Measurements from ENCODE around the gene TAP1. TPM values are rescaled to one million over a fixed set of nuclear protein-coding genes. Genes with fewer than 3 reads are reported as not detected.

Gene TAP1
- total RNA-seq, 3 donors from 2014 or later = 457 to 505 (median 503) TPM

DNA sequence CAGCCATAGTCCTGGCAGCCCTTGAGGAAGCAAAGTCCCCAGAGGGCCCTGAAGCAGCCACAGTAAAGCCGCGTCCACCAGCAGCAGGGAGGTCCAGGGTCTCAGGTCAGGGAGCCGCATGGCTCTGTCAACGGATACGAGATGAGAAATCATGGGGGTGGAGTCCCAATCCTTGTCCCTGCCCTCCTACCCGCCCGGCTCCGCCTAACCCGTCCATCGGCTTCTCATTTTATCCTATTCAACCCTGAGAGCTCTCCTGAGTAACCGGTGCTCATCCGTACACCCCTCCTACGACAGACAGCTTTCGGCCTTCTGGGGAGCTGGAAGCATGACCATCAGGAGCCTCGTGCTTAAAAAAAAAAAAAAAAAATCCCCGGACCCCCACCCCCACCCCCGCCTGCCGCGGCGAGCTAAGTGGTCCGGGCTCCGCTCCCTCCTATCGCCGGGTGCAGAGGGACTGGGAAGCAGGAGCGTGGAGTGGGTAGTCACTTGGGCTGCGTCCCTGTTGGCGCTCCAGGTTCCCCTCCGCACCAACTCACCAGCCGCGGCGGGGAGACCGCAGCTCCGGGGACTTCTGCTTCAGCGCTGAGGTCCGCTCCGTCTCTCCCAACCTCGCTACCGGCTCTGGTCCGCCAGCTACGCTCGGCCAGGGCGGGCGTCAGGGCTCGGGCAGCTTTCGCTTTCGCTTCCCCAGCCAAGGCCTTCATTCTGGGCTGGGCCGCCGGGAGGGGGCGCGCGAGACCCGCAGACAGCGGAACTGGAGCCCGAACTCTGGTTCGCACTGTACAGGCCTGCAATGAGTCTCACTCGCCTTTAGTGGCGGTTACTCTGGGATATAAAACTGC is 15.2 kb downstream of the TAP1 start, which contains the start of gene TAP2:
TSS of gene TAP2 (minus strand) at position 626 of the 845 bp plus-strand sequence. CDS start at position 120, 506 bp downstream.
- DNase-seq = peak; percentile 99
- Mint-ChIP-seq H3K27me3 (ENCODE audit: low read depth) (no peaks in the 10 kb centered on the region), H3K4me1 (ENCODE audit: low read depth) (peaks cover 87% of the 10 kb centered on the region), H3K9me3 (no peaks in the 10 kb centered on the region), H3K36me3 (ENCODE audit: insufficient read depth) (peaks cover 69% of the 10 kb centered on the region), H3K4me3 (peak within 1 kb of the TSS; percentile 93)
- ATAC-seq = peak; percentile 92

DNA sequence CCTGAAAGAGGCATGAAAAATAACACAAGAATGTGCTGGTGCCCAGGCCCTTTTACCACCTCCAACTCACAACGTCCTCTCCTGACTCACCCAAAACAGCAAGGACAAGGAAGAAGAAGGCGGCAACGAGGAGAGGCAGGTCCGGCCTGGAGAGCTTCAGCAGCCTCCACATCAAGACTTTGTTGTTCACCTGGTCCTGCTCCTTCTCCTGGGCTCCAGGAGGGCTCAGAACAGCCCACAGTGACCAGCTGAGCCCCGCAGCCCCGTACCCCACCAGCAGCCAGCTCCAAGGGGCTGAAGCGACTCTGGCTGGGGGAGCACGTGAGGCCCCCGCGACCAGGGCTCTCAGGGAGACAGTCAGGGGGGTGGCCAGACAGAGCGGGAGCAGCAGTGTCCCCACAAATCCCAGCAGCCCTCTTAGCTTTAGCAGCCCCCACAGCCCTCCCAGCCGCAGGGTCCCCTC is 15.8 kb downstream of the TAP1 start:
- Mint-ChIP-seq H3K4me3 (peak overlapping the region; percentile 93), H3K4me1 (ENCODE audit: low read depth) (peaks cover 89% of the 10 kb centered on the region), H3K36me3 (ENCODE audit: insufficient read depth) (peaks cover 71% of the 10 kb centered on the region), H3K27me3 (ENCODE audit: low read depth) (no peaks in the 10 kb centered on the region), H3K9me3 (no peaks in the 10 kb centered on the region)
- ATAC-seq (no peak), DNase-seq (no peak)

DNA sequence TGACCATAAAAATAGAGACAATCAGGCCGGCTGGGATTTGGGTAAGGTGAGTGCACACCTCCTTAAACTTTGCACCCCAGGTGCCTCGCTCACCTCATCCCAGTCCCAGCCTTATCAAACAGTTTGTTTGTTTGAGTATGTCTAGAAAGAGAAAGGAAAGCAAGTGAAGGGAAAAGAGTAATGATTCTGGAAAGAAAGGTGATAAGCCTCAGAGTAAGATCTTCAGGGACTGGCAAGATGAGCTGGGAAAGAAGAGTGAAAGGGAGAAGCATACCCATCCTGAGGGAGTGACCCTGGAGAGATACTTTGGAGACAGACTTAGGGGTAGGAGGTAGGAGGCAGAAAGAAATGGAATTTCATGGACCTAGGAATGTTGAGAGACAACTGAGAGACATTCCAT is 16.6 kb downstream of the TAP1 start:
- Mint-ChIP-seq H3K36me3 (ENCODE audit: insufficient read depth) (peaks cover 68% of the 10 kb centered on the region), H3K4me1 (ENCODE audit: low read depth) (peaks cover 87% of the 10 kb centered on the region), H3K4me3 (peak overlapping the region; percentile 93)

DNA sequence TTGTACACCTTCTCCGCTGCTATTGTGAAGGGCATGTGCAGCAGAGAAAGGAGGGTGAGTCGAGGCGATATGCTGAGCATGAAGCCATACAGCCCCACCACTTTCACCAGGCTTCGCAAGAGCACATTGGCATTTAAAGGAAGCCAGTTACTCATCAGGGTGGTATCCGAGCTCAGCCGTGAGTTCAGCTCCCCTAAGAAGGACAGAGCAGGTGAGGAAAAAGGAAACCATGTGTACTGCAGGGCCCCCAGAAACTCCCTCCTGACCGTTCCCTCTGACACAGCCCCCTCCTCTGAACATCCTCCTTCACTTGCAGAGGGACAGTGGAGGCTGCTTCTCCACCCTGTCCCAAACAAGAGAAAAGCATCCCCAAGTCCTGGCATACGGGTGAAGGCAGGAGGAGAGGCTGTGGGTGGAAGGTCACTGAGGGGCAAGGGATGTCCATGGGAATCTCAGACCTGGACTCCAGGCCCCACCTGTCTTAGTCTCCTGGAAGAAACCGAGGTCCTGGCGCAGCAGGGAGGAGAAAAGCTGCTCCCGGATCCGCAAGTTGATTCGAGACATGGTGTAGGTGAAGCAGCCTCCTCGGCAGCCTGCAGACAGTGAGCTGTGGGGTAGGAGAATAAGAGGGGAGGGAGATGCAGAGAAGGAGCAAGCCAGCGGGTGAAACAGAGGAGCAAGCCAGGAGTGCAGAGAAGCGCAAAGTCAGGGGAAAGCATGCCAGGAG is 18.2 kb downstream of the TAP1 start:
- no peaks in the 10 kb centered on the region for H3K27me3 Mint-ChIP-seq (ENCODE audit: low read depth)
- peaks cover 74% of the 10 kb centered on the region for H3K4me1 Mint-ChIP-seq (ENCODE audit: low read depth)

More for the DNA sequence above, 16.6 kb downstream of the TAP1 start:
- Mint-ChIP-seq H3K27me3 (ENCODE audit: low read depth) (no peaks in the 10 kb centered on the region), H3K9me3 (no peaks in the 10 kb centered on the region)
- ATAC-seq (no peak), DNase-seq (no peak)

DNA sequence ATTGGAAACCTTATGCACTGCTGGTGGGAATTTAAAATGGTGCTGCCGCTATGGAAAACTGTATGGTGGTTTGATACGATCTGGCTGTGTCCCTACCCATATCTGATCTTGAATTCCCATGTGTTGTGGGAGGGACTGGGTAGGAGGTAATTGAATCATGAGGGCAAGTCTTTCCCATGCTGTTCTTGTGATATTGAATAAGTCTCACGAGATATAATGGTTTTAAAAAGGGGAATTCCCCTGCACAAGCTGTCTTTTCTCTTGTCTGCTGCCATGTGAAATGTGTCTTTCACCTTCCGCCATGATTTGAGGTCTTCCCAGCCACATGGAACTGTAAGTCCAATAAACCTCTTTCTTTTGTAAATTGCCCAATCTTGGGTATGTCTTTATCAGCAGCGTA is 19.8 kb downstream of the TAP1 start:
- ATAC-seq = no peak

More for the DNA sequence above, 18.2 kb downstream of the TAP1 start:
- no peak for ATAC-seq
- DNase-seq = no peak
- no peaks in the 10 kb centered on the region for H3K9me3 Mint-ChIP-seq
- H3K36me3 Mint-ChIP-seq (ENCODE audit: insufficient read depth) = peaks cover 63% of the 10 kb centered on the region
- peak overlapping the region; percentile 62 for H3K4me3 Mint-ChIP-seq

DNA sequence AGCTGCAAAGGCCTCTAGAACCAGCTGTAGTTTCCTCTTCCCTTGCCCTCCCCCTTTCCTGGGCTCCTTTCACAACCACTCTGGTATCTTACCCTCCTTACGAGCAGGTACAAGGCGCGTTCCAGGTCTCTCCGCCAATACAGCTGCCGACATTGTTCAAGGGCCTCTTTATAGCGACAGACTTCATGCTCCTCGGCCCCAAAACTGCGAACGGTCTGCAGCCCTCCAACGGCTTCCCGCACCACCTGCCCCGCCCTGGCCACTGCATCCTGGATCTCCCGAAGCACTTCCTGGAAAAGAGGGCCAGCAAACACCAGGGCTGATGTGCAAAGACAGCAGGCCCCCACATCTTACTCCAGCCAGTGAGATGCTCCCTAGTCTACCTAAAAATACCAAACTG is 21.0 kb downstream of the TAP1 start:
- Mint-ChIP-seq H3K4me3 (no peak overlapping the region), H3K36me3 (ENCODE audit: insufficient read depth) (peaks cover 76% of the 10 kb centered on the region), H3K4me1 (ENCODE audit: low read depth) (peaks cover 60% of the 10 kb centered on the region), H3K27me3 (ENCODE audit: low read depth) (no peaks in the 10 kb centered on the region), H3K9me3 (no peaks in the 10 kb centered on the region)
- no peak for DNase-seq
- ATAC-seq = no peak

More for the DNA sequence above, 19.8 kb downstream of the TAP1 start:
- peak overlapping the region; percentile 34 for H3K4me3 Mint-ChIP-seq
- H3K36me3 Mint-ChIP-seq (ENCODE audit: insufficient read depth) = peaks cover 76% of the 10 kb centered on the region
- no peak for DNase-seq
- peaks cover 62% of the 10 kb centered on the region for H3K4me1 Mint-ChIP-seq (ENCODE audit: low read depth)
- no peaks in the 10 kb centered on the region for H3K27me3 Mint-ChIP-seq (ENCODE audit: low read depth)
- no peaks in the 10 kb centered on the region for H3K9me3 Mint-ChIP-seq

DNA sequence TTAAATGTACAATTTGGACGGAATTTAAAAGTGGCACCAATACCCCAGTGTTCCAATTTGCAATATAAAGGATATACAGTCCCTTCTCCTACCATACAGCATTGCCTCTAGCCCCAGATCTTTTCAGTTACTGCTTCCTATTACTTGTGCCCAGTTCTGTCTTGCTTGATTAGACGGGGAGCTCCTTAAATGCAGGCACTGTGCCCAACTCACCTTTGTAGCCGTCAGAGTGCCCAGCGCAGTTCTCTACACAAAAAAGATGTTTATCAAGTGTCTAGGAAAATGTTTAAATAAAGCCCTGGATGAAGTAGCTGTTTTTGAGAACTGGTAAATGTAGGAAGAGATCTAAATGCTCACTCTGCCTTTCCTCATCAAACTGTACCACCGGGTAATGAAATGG is 22.6 kb downstream of the TAP1 start:
- DNase-seq = no peak
- H3K4me3 Mint-ChIP-seq = no peak overlapping the region
- no peak for ATAC-seq
- H3K9me3 Mint-ChIP-seq = no peaks in the 10 kb centered on the region
- H3K4me1 Mint-ChIP-seq (ENCODE audit: low read depth) = peaks cover 51% of the 10 kb centered on the region
- H3K36me3 Mint-ChIP-seq (ENCODE audit: insufficient read depth) = peaks cover 67% of the 10 kb centered on the region
- H3K27me3 Mint-ChIP-seq (ENCODE audit: low read depth) = no peaks in the 10 kb centered on the region

DNA sequence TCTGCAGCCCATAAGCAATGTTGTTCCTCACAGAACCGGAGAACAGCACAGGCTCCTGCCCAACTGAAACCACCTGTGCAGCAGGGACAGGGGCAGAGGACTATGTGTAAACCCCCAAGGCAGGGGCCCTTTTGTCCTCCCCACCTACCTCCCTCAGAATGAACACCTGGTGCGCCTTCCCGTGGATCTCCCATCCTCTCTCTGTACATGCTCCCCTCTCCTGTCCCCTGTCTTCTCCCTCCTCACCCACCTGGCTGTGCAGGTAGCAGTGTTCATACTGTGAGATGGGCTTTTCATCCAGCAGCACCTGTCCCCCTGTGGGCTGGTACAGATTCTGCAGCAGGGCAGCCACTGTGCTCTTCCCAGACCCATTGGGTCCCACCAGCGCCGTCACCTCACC is 23.5 kb downstream of the TAP1 start:
- ATAC-seq (no peak), DNase-seq (no peak)
- Mint-ChIP-seq H3K27me3 (ENCODE audit: low read depth) (no peaks in the 10 kb centered on the region), H3K9me3 (no peaks in the 10 kb centered on the region), H3K4me3 (no peak overlapping the region), H3K36me3 (ENCODE audit: insufficient read depth) (peaks cover 58% of the 10 kb centered on the region), H3K4me1 (ENCODE audit: low read depth) (peaks cover 44% of the 10 kb centered on the region)

DNA sequence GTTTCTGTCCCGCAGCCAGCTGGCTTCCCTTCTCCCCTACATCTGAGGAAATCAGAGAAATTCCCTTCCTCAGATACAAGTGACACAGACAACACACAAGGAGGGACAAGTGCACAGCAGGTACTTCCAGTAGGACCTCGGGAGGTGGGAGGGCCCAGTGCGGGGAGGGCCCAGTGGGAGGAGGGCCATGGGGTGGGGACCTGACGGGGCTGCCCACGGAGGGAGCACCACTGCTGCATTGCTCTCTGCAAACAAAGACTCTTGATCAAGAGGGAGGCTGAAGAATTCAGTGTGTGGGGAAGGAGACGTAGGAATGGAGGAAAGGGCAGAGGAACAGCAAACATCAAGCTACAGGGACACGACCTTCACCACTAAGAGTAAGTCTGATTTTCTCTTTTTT is 24.0 kb downstream of the TAP1 start:
- Mint-ChIP-seq H3K9me3 (no peaks in the 10 kb centered on the region), H3K4me1 (ENCODE audit: low read depth) (peaks cover 39% of the 10 kb centered on the region), H3K27me3 (ENCODE audit: low read depth) (no peaks in the 10 kb centered on the region), H3K36me3 (ENCODE audit: insufficient read depth) (peaks cover 53% of the 10 kb centered on the region), H3K4me3 (no peak overlapping the region)
- DNase-seq (no peak), ATAC-seq (no peak)

DNA sequence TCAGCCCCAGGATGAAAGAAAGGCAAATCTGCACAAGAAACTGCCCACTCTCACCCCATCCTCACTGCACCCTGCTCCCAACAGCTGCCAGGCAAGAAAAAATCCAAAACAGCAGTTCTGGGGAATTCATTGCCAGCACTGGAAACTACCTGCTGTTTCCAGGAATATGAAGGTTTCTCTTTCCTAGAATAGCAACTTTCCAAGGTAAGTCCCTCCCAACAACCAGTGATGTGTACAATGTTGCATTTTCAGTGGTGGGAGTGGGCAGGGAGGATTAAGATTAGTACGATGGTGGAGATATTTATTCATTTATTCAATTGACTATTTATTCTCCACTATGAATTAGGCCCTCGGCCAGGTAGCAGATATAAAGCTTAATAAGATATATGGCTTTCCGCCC is 26.5 kb downstream of the TAP1 start:
- Mint-ChIP-seq H3K4me1 (ENCODE audit: low read depth) (peaks cover 17% of the 10 kb centered on the region), H3K36me3 (ENCODE audit: insufficient read depth) (peaks cover 32% of the 10 kb centered on the region), H3K27me3 (ENCODE audit: low read depth) (no peaks in the 10 kb centered on the region), H3K4me3 (no peak overlapping the region), H3K9me3 (no peaks in the 10 kb centered on the region)
- ATAC-seq (no peak), DNase-seq (no peak)

DNA sequence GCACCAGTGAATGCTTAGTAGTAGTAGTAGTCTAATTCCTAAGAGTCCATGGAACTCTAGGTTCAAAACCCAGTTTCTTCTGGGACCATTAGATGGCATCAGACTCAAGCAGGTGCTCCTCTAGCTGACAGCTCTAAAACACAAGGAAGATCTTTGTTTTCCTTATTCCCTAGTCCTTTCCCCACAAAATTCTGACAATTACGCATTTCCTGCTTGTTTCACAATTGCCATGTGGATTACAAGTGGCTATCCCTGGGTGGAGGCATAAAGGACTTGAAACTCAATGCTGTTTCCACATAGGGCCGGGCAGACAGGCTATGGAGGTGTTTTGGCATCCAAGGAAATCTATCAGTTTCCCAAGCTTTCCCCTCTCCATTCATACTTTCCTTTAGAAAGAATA is 27.5 kb downstream of the TAP1 start:
- peaks cover 15% of the 10 kb centered on the region for H3K4me1 Mint-ChIP-seq (ENCODE audit: low read depth)
- H3K36me3 Mint-ChIP-seq (ENCODE audit: insufficient read depth) = peaks cover 26% of the 10 kb centered on the region
- no peak for ATAC-seq
- H3K4me3 Mint-ChIP-seq = no peak overlapping the region
- H3K27me3 Mint-ChIP-seq (ENCODE audit: low read depth) = no peaks in the 10 kb centered on the region
- no peaks in the 10 kb centered on the region for H3K9me3 Mint-ChIP-seq
- no peak for DNase-seq

DNA sequence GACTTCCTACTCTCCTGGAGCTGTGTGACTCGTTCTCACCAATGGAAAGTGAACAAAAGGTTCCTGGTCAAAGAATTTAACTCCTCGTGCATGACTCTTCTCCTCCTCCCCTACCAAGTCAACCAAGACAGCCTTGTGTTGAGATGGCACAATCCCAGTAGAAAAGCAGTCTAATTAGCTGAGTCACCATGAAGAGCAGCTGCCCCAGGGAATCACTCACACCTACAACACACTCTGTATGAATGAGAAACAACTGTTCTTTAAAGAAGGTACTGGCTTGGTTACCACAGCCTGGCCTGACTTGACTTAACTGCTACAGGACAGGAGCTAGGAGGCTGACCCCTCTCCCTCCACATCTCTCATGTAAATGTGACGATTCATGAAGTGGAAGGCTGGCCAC is 33.8 kb downstream of the TAP1 start:
- Mint-ChIP-seq H3K4me3 (no peak overlapping the region), H3K4me1 (ENCODE audit: low read depth) (peaks cover 2% of the 10 kb centered on the region), H3K27me3 (ENCODE audit: low read depth) (no peaks in the 10 kb centered on the region), H3K9me3 (no peaks in the 10 kb centered on the region), H3K36me3 (ENCODE audit: insufficient read depth) (no peaks in the 10 kb centered on the region)
- ATAC-seq = no peak
- no peak for DNase-seq

DNA sequence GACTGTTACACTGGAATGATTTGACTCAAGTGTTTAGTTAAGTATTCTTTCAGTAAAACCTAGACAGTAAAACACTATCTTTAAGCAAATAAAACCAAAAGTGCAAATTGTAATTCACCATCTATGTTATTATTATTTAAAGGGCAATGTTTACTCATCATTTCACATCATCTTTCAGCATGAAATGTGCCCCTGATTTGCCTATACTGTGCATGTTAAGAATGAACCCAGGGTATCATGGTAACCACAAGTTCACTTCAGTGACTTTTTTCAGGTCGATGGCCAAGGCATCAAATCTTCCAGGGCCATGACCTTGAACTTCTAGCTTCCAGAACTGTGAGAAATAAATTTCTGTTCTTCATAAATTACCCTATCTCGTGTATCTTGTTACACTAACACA is 34.6 kb downstream of the TAP1 start:
- ATAC-seq (no peak), DNase-seq (no peak)
- H3K27me3 Mint-ChIP-seq (ENCODE audit: low read depth) = no peaks in the 10 kb centered on the region
- peaks cover 2% of the 10 kb centered on the region for H3K4me1 Mint-ChIP-seq (ENCODE audit: low read depth)
- H3K4me3 Mint-ChIP-seq = no peak overlapping the region
- H3K36me3 Mint-ChIP-seq (ENCODE audit: insufficient read depth) = peaks cover 3% of the 10 kb centered on the region
- H3K9me3 Mint-ChIP-seq = no peaks in the 10 kb centered on the region

DNA sequence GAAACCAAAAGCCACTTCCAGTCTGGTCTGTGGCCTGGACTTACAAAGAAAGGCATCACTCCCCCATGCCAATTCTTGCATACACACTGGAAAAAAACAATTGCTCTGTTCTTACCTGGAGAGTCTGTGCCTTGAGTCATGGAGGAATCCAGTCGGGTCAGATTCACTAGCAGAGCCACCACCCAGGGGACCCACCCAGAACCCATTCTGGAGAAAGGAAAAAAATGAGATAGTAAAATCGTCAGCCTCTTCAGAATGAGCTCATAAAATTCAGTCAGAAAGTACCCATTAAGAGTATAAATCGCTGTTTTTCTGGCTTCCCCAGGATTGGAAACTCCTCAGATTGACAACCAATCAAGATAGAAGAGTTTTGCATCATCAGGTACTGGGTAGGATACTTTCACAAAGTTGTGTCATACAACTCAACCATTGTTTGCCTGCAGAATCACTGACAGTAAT is 36.7 kb downstream of the TAP1 start, which contains the start of gene HLA-DOB:
TSS of gene HLA-DOB (minus strand) at position 257 of the 459 bp plus-strand sequence. CDS start at position 206, 51 bp downstream.
- no peaks in the 10 kb centered on the region for H3K9me3 Mint-ChIP-seq
- H3K36me3 Mint-ChIP-seq (ENCODE audit: insufficient read depth) = peaks cover 3% of the 10 kb centered on the region
- H3K4me3 Mint-ChIP-seq = peak within 1 kb of the TSS; percentile 55
- peaks cover 3% of the 10 kb centered on the region for H3K27me3 Mint-ChIP-seq (ENCODE audit: low read depth)
- H3K4me1 Mint-ChIP-seq (ENCODE audit: low read depth) = peaks cover 2% of the 10 kb centered on the region
- ATAC-seq (peak; percentile 71 to 82), DNase-seq (no peak)

Data from activated T-cell treated with anti-CD3 and anti-CD28 coated beads, Interleukin-2, amount 50 U/mL, for 4 hours (primary cell).